OCI-LY3 (cell line): ENCODE data around the gene CCNL1.

Experiments
- H2AFZ ChIP-seq: fragments of 200-600, 300-600 bp; shearing (Covaris generic); 2 replicates; pipeline ENCODE4 v1.6.0; 2014; ENCODE audit warnings: antibody characterized with exemption, low read depth, low read length
- H3K27ac ChIP-seq: fragments of 200-600, 300-600 bp; sonication (generic); 2 replicates; pipeline ENCODE4 v1.5.1; 2014; ENCODE audit warnings: mild to moderate bottlenecking, low read length, moderate library complexity, mixed read lengths
- H3K27me3 ChIP-seq: fragments of 200-600, 300-600 bp; sonication (generic); 2 replicates; pipeline ENCODE4 v1.6.1; 2014; ENCODE audit warnings: low read depth, low read length, mixed read lengths
- H3K36me3 ChIP-seq: fragments of 200-600, 300-600 bp; sonication (generic); replicated peaks from 2 replicates; pipeline ENCODE3; 2014; ENCODE audit warnings: low read depth, low read length, mixed read lengths
- H3K4me1 ChIP-seq: fragments of 300-600, 200-600 bp; sonication (generic); 2 replicates; pipeline ENCODE4 v1.6.1; 2014; ENCODE audit warnings: low read length, mixed read lengths
- H3K4me2 ChIP-seq: fragments of 200-600, 300-600 bp; sonication (generic); 2 replicates; pipeline ENCODE4 v1.6.1; 2014; ENCODE audit warnings: low read length, mixed read lengths
- H3K4me3 ChIP-seq: fragments of 300-600, 200-600 bp; sonication (generic); 2 replicates; pipeline ENCODE4 v1.5.1; 2014; ENCODE audit warnings: antibody characterized with exemption, mild to moderate bottlenecking, low read length, moderate library complexity
- H3K79me2 ChIP-seq: fragments of 300-600, 200-600 bp; shearing (Covaris generic); 2 replicates; pipeline ENCODE4 v1.6.1; 2014; ENCODE audit warnings: mild to moderate bottlenecking, low read length, mixed read lengths
- H3K9ac ChIP-seq: fragments of 300-600, 200-600 bp; shearing (Covaris generic); 2 replicates; pipeline ENCODE4 v1.6.0; 2014; ENCODE audit warnings: mild to moderate bottlenecking, low read length, moderate library complexity
- H3K9me3 ChIP-seq: fragments of 200-600, 300-600 bp; shearing (Covaris generic); 2 replicates; pipeline ENCODE4 v1.6.1; 2014; ENCODE audit warnings: low read length, mixed read lengths; ENCODE audit not compliant: insufficient read depth
- H4K20me1 ChIP-seq: fragments of 200-600, 300-600 bp; sonication (generic); 2 replicates; pipeline ENCODE4 v1.6.1; 2016; ENCODE audit warnings: low read length, mixed read lengths; ENCODE audit not compliant: insufficient read depth
- CTCF ChIP-seq: fragments of 200-600, 300-600 bp; sonication (generic); IDR thresholded peaks from 2 replicates; pipeline ENCODE4 v1.5.1; 2014; ENCODE audit warnings: antibody characterized with exemption, low read length, low read depth
- EZH2phosphoT487 ChIP-seq: fragments of 200-600 bp; shearing (Covaris generic); IDR thresholded peaks from 2 replicates; pipeline ENCODE4 v1.6.1; 2018; ENCODE audit warnings: antibody characterized with exemption, mixed run types, low read depth

The CCNL1 gene

GRCh38 chr3:157098823-157099185 lies 61.1 kb downstream of the CCNL1 start:
- no peaks in the 10 kb centered on the region for H3K36me3 ChIP-seq
- no peaks in the 10 kb centered on the region for H4K20me1 ChIP-seq
- H2AFZ ChIP-seq = no peak overlapping the region
- H3K9me3 ChIP-seq = no peaks in the 10 kb centered on the region
- H3K4me3 ChIP-seq = no peak overlapping the region
- H3K79me2 ChIP-seq = no peaks in the 10 kb centered on the region
- H3K9ac ChIP-seq = no peak overlapping the region
- no peak overlapping the region for H3K4me2 ChIP-seq
- TF ChIP-seq EZH2phosphoT487 (no peak), CTCF (no peak)
- H3K4me1 ChIP-seq = peaks cover 27% of the 10 kb centered on the region
- H3K27ac ChIP-seq = no peak overlapping the region
- 0 out of 2 replicates have a peak, but pooled peaks cover 2% of the 10 kb centered on the region for H3K27me3 ChIP-seq

- Histone ChIP-seq H3K36me3 (no peaks in the 10 kb centered on the region), H3K79me2 (no peaks in the 10 kb centered on the region), H4K20me1 (no peaks in the 10 kb centered on the region), H3K4me1 (peaks cover 24% of the 10 kb centered on the region), H3K9me3 (no peaks in the 10 kb centered on the region), H3K9ac (no peak overlapping the region), H3K27me3 (0 out of 2 replicates have a peak, but pooled peaks cover 2% of the 10 kb centered on the region), H2AFZ (no peak overlapping the region), H3K4me2 (peak overlapping the region; percentile 6; the same call in 1 of the 2 replicates), H3K27ac (no peak overlapping the region), H3K4me3 (no peak overlapping the region)
- TF ChIP-seq EZH2phosphoT487 (no peak), CTCF (no peak)
Observed at GRCh38 chr3:157098121-157098822, 61.7 kb downstream of the CCNL1 start.
